ENCODE results near the gene TAF9.
A peak's percentile ranks its signal among the peaks of the same experiment; 100 is the strongest.
"Not testable (repeated sequence)": the region's sequence is repeated elsewhere in the genome, so short reads cannot be mapped to it uniquely, and the experiment has no call there.

The TAF9 gene

DNA sequence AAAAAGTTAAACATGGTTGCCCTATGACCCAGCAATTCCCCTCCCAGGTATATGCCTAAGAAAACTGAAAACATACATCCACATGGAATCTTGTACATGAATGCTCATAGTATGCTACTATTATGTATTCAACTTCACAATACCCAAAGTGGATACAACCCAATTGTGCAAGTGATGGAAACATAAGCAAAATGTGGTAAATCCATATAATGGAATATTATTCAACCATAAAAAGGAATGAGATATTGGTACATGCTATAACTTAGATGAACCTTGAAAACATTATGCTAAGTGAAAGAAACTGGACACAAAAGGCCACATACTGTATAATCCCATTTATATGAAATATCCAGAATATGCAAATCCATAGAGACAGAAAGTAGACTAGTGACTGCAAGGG is 18.7 kb downstream of the TAF9 start:
- DNase-seq (ENCODE audit: low spot score), result no peak
- H3K27ac ChIP-seq, result no peak overlapping the region
- TF ChIP-seq, protein P1, sequence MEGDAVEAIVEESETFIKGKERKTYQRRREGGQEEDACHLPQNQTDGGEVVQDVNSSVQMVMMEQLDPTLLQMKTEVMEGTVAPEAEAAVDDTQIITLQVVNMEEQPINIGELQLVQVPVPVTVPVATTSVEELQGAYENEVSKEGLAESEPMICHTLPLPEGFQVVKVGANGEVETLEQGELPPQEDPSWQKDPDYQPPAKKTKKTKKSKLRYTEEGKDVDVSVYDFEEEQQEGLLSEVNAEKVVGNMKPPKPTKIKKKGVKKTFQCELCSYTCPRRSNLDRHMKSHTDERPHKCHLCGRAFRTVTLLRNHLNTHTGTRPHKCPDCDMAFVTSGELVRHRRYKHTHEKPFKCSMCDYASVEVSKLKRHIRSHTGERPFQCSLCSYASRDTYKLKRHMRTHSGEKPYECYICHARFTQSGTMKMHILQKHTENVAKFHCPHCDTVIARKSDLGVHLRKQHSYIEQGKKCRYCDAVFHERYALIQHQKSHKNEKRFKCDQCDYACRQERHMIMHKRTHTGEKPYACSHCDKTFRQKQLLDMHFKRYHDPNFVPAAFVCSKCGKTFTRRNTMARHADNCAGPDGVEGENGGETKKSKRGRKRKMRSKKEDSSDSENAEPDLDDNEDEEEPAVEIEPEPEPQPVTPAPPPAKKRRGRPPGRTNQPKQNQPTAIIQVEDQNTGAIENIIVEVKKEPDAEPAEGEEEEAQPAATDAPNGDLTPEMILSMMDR (conservative IDR thresholded peaks at IDR 0.05; ENCODE audit: low read depth), result no peak
- ChIA-PET POLR2A (ENCODE audit: low non-redundant PET) (no interaction called here), CTCF (interaction anchor here (0.6 kb wide), 1 partner anchor 11 kb away, joined by 3 read pairs; no protein-coding TSS in a partner anchor)

- no peak for DNase-seq (ENCODE audit: low spot score)
- POLR2A ChIA-PET (ENCODE audit: low non-redundant PET), result no interaction called here
- TF ChIP-seq, protein P1 (conservative IDR thresholded peaks at IDR 0.05; ENCODE audit: low read depth), result no peak
- CTCF ChIA-PET, result no interaction called here
- no peak overlapping the region for H3K27ac ChIP-seq
These were observed 26.2 kb downstream of the TAF9 start for GRCh38 chr5:69343083-69343482.

- no peak overlapping the region for H3K27ac ChIP-seq
- TF ChIP-seq, protein P1 (conservative IDR thresholded peaks at IDR 0.05; ENCODE audit: low read depth), result no peak
- CTCF ChIA-PET, result no interaction called here
- DNase-seq (ENCODE audit: low spot score), result no peak
- POLR2A ChIA-PET (ENCODE audit: low non-redundant PET), result no interaction called here
These were observed 27.7 kb downstream of the TAF9 start for GRCh38 chr5:69341520-69342161.

- CTCF ChIA-PET, result interaction anchor here (0.6 to 2.2 kb wide), 8 partner anchors 10 to 307 kb away, joined by 3 to 8 read pairs (median 5); partner anchors contain the start of gene SLC30A5
- TF ChIP-seq, protein P1 (conservative IDR thresholded peaks at IDR 0.05; ENCODE audit: low read depth), result no peak
- POLR2A ChIA-PET (ENCODE audit: low non-redundant PET), result no interaction called here
- no peak for DNase-seq (ENCODE audit: low spot score)
- H3K27ac ChIP-seq, result no peak overlapping the region
These were observed 33.9 kb downstream of the TAF9 start for GRCh38 chr5:69335341-69335935.

- CTCF ChIA-PET, result interaction anchor here (0.6 to 2.2 kb wide), 13 partner anchors 8 to 306 kb away, joined by 3 to 8 read pairs (median 4); partner anchors contain the start of gene SLC30A5
- POLR2A ChIA-PET (ENCODE audit: low non-redundant PET), result no interaction called here
- H3K27ac ChIP-seq, result peak overlapping the region; percentile 16; the same call in 1 of the 2 replicates
- peak; percentile 81 for DNase-seq (ENCODE audit: low spot score)
- TF ChIP-seq, protein P1 (conservative IDR thresholded peaks at IDR 0.05; ENCODE audit: low read depth), result peak; percentile 88
These were observed 34.5 kb downstream of the TAF9 start for GRCh38 chr5:69334793-69335268.

DNA sequence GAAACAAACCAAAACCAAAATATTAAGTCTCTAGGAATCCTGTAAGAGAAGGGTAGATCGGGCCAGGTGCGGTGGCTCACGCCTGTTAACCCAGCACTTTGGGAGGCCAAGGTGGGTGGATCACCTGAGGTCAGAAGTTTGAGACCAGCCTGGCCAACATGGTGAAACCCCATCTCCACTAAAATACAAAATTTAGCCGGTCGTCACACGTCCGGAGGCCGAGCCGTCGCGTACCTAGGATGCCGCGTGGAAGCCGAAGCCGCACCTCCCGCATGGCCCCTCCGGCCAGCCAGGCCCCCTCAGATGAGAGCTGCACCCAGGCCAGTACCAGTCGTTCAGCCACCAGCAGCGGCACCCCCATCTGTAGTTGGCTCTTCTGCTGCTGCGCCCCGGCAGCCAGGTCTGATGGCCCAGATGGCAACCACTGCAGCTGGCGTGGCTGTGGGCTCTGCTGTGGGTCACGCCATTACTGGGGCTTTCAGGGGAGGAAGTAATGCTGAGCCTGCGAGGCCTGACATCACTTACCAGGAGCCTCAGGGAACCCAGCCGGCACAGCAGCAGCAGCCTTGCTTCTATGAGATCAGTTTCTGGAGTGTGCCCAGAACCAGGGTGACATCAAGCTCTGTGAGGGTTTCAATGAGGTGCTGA is 35.5 kb downstream of the TAF9 start:
- POLR2A ChIA-PET (ENCODE audit: low non-redundant PET); DNase-seq (ENCODE audit: low spot score): not testable (repeated sequence)
- H3K27ac ChIP-seq, result peak overlapping the region; percentile 72
- CTCF ChIA-PET, result interaction anchor here (0.6 to 1.4 kb wide), 2 partner anchors 12 to 180 kb away, joined by 3 to 6 read pairs; no protein-coding TSS in a partner anchor

Measured in RWPE1 (cell line).